Progenitor cell of endocrine pancreas (in vitro differentiated cells): ENCODE data around the gene DAG1. TPM values are rescaled to one million over a fixed set of nuclear protein-coding genes. Genes with fewer than 3 reads are reported as not detected.

Experiments
- DNase-seq: peaks from one replicate; pipeline ENCODE4 v3.0.0; 2021; ENCODE audit warnings: low spot score; ENCODE audit not compliant: unreplicated experiment
- H3K27ac Mint-ChIP-seq: 2 replicates; pipeline ENCODE4 v1.8.0; 2021; ENCODE audit warnings: mild to moderate bottlenecking, moderate library complexity, mixed read lengths
- H3K27me3 Mint-ChIP-seq: 2 replicates; pipeline ENCODE4 v1.8.0; 2021; ENCODE audit warnings: mixed read lengths
- H3K36me3 Mint-ChIP-seq: 2 replicates; pipeline ENCODE4 v1.8.0; 2022; ENCODE audit warnings: mixed read lengths; ENCODE audit not compliant: insufficient read depth
- H3K4me1 Mint-ChIP-seq: 2 replicates; pipeline ENCODE4 v1.8.0; 2021; ENCODE audit warnings: low read depth, mixed read lengths
- H3K4me3 Mint-ChIP-seq: 2 replicates; pipeline ENCODE4 v1.8.0; 2021; ENCODE audit warnings: low read depth, mild to moderate bottlenecking, moderate library complexity, mixed read lengths
- H3K9me3 Mint-ChIP-seq: 2 replicates; pipeline ENCODE4 v1.8.0; 2021; ENCODE audit warnings: low read depth, mixed read lengths
- CTCF ChIP-seq: fragments of 200-600 bp; sonication (generic); IDR thresholded peaks from one replicate; pipeline ENCODE4 v1.5.0; 2021; ENCODE audit warnings: antibody characterized with exemption, mild to moderate bottlenecking; ENCODE audit not compliant: unreplicated experiment
- total RNA-seq: library from RNA; stranded (reverse); gene quantifications from 2 replicates; pipeline ENCODE4 v1.2.1, GENCODE V29; 2021

DAG1 gene
- total RNA-seq, 1 donor from 2014 or later: 109 TPM

- Mint-ChIP-seq H3K9me3 (no peaks in the 10 kb centered on the region), H3K36me3 (no peaks in the 10 kb centered on the region), H3K27me3 (no peaks in the 10 kb centered on the region), H3K4me1 (no peaks in the 10 kb centered on the region), H3K4me3 (no peak overlapping the region), H3K27ac (no peak overlapping the region)
- DNase-seq: no peak
- no peak for TF ChIP-seq CTCF
Measured at GRCh38 chr3:49567406-49567805, 97.3 kb downstream of the DAG1 start.

GRCh38 chr3:49568965-49569364, 98.9 kb downstream of the DAG1 start:
- no peak for TF ChIP-seq CTCF
- no peaks in the 10 kb centered on the region for H3K36me3 Mint-ChIP-seq
- H3K4me1 Mint-ChIP-seq: no peaks in the 10 kb centered on the region
- no peak overlapping the region for H3K27ac Mint-ChIP-seq
- H3K27me3 Mint-ChIP-seq: no peaks in the 10 kb centered on the region
- no peaks in the 10 kb centered on the region for H3K9me3 Mint-ChIP-seq
- DNase-seq: no peak
- H3K4me3 Mint-ChIP-seq: no peak overlapping the region

GRCh38 chr3:49570028-49570654, 100.1 kb downstream of the DAG1 start:
- H3K4me1 Mint-ChIP-seq: no peaks in the 10 kb centered on the region
- no peaks in the 10 kb centered on the region for H3K9me3 Mint-ChIP-seq
- H3K27me3 Mint-ChIP-seq: no peaks in the 10 kb centered on the region
- no peak for TF ChIP-seq CTCF
- no peak overlapping the region for H3K4me3 Mint-ChIP-seq
- DNase-seq: no peak
- H3K36me3 Mint-ChIP-seq: no peaks in the 10 kb centered on the region
- no peak overlapping the region for H3K27ac Mint-ChIP-seq

DNA sequence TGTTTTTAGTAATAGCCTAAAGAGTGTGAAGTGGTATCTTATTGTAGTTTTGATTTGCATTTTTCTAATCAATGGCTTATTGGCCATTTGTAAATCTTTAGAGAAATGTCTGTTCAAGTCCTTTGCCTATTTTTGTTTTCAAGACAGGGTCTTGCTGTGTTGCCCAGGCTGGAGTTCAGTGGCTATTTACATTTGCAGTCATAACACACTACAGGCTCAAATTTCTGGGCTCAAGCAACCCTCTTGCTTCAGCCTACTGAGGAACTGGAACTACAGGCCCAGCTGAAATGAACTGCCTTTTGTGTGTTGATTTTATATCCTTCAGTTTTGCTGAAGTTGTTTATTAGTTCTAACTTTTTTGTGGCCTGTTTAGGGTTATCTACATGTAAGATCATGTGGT, 112.1 kb downstream of the DAG1 start:
- H3K9me3 Mint-ChIP-seq: peaks cover 3% of the 10 kb centered on the region
- DNase-seq: no peak
- no peak for TF ChIP-seq CTCF
- H3K27ac Mint-ChIP-seq: no peak overlapping the region
- no peaks in the 10 kb centered on the region for H3K4me1 Mint-ChIP-seq
- no peak overlapping the region for H3K4me3 Mint-ChIP-seq
- no peaks in the 10 kb centered on the region for H3K27me3 Mint-ChIP-seq
- no peaks in the 10 kb centered on the region for H3K36me3 Mint-ChIP-seq

Other genes with a start within 250 kb of the DAG1 start
- 14.8 and 15.1 TPM in 2 replicates for gene C3orf62, start 193.0 kb upstream of the DAG1 start, total RNA-seq
- gene USP4, start 130.2 kb upstream of the DAG1 start, total RNA-seq: 55.1 and 56.6 TPM in 2 replicates
- gene GPX1, start 111.9 kb upstream of the DAG1 start, total RNA-seq: 130 TPM in 2 replicates
- 289 and 301 TPM in 2 replicates for gene RHOA, start 58.3 kb upstream of the DAG1 start, total RNA-seq
- 18.0 and 18.8 TPM in 2 replicates for gene TCTA, start 57.8 kb upstream of the DAG1 start, total RNA-seq
- gene AMT, start 47.8 kb upstream of the DAG1 start, total RNA-seq: 29.8 and 32.8 TPM in 2 replicates
- 23.7 and 23.8 TPM in 2 replicates for gene NICN1, start 40.9 kb upstream of the DAG1 start, total RNA-seq
- gene BSN, start 84.2 kb downstream of the DAG1 start, total RNA-seq: 3.0 and 3.8 TPM in 2 replicates
- gene APEH, start 204.1 kb downstream of the DAG1 start, total RNA-seq: 160 and 178 TPM in 2 replicates
- 45.2 and 47.5 TPM in 2 replicates for gene MST1, start 219.2 kb downstream of the DAG1 start, total RNA-seq
- gene RNF123, start 219.3 kb downstream of the DAG1 start, total RNA-seq: 52.2 and 54.4 TPM in 2 replicates
- 0.86 TPM in 1 of 2 replicates, not detected in the other for gene AMIGO3, start 249.4 kb downstream of the DAG1 start, total RNA-seq